Measurements from ENCODE around the gene TMEM163. TPM values are rescaled to one million over a fixed set of nuclear protein-coding genes. Genes with fewer than 3 reads are reported as not detected.

The TMEM163 gene
- total and polyA plus RNA-seq, 9 donors: 0.24 to 3.6 (median 1.5) TPM

- intact Hi-C loops (cut with DNase I): no loop called here
These were observed 12.0 kb downstream of the TMEM163 start for GRCh38 chr2:134706587-134707329.

DNA sequence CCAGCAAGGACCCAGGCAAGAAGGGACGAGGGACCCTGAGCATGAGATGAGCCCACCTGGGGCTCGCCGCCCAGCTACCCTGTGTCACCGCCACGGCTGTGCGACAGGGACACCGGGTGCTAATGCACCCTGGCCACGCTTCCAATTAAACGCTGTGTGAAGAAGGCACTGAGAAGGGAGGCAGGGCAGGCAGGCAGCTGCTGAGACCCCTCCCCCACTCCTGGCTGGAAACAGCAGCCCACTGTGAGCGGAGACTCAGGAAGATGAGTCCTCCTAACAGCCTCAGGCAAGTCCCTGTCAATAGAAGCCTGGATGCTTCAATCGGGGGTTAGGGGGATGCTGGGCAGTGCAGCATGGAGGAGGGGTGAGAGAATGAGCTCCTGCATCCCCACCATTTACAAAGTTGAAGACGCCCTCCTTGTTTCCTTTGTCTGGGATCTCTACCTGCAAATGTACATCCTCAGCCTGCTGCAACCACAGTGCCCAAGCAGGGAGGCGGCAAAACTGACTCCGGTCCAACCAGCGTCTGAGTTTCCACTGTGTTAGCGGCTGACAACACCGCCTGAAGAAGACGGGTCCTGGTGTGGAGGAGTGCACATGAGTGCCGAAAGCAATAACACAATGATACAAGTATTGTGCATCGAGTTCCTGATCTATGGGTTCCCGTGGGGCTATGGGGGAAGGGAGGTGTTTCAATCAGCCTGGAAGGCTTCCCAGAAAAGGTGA lies 12.8 kb downstream of the TMEM163 start:
- H3K4me1 ChIP-seq (ENCODE audit: insufficient read depth): no peaks in the 10 kb centered on the region
- TF ChIP-seq EP300 (IDR thresholded peaks at IDR 0.05): no peak
- TF ChIP-seq POLR2A (IDR thresholded peaks at IDR 0.05): no peak
- TF ChIP-seq, protein P1, sequence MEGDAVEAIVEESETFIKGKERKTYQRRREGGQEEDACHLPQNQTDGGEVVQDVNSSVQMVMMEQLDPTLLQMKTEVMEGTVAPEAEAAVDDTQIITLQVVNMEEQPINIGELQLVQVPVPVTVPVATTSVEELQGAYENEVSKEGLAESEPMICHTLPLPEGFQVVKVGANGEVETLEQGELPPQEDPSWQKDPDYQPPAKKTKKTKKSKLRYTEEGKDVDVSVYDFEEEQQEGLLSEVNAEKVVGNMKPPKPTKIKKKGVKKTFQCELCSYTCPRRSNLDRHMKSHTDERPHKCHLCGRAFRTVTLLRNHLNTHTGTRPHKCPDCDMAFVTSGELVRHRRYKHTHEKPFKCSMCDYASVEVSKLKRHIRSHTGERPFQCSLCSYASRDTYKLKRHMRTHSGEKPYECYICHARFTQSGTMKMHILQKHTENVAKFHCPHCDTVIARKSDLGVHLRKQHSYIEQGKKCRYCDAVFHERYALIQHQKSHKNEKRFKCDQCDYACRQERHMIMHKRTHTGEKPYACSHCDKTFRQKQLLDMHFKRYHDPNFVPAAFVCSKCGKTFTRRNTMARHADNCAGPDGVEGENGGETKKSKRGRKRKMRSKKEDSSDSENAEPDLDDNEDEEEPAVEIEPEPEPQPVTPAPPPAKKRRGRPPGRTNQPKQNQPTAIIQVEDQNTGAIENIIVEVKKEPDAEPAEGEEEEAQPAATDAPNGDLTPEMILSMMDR (IDR thresholded peaks at IDR 0.05): no peak
- no peaks in the 10 kb centered on the region for H3K27me3 ChIP-seq
- no peaks in the 10 kb centered on the region for H3K36me3 ChIP-seq
- H3K9me3 ChIP-seq: no peaks in the 10 kb centered on the region
- intact Hi-C loops (cut with DNase I): no loop called here
- no peak overlapping the region for H3K4me3 ChIP-seq
- no peak overlapping the region for H3K27ac ChIP-seq
- 59 to 73% (median 64%) methylated on average over 21 of the region's 21 CpGs for WGBS, 3 donors
- DNase-seq: no peak

More at GRCh38 chr2:134706587-134707329, 12.0 kb downstream of the TMEM163 start:
- H3K27me3 ChIP-seq: no peaks in the 10 kb centered on the region
- WGBS, 3 donors: 55 to 78% (median 60%) methylated on average over 18 of the region's 18 CpGs
- H3K36me3 ChIP-seq: no peaks in the 10 kb centered on the region
- no peaks in the 10 kb centered on the region for H3K4me1 ChIP-seq (ENCODE audit: insufficient read depth)
- H3K27ac ChIP-seq: no peak overlapping the region
- TF ChIP-seq EP300 (IDR thresholded peaks at IDR 0.05) (no peak), POLR2A (IDR thresholded peaks at IDR 0.05) (no peak)
- TF ChIP-seq, protein P1 (IDR thresholded peaks at IDR 0.05): no peak
- H3K9me3 ChIP-seq: no peaks in the 10 kb centered on the region
- DNase-seq: no peak
- no peak overlapping the region for H3K4me3 ChIP-seq

DNA sequence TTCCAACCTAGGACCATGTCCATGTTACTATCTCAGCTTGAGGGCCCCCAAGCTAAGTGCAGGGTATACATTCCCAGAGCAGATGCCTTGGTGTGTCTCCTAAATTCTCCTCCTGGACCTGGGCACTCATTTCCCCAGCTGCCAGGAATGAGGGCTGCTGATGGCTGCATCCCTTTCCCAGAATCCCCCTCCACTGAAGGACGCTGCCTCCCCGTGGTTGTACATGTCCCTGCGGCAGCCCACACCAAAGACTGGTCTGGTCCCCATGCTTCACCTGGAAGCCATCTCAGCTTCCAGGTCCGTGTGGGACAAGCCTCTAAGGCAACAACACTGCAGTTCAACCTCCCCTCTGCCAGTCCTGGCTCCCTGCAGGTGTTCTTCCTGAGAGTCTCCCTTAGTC lies 14.6 kb downstream of the TMEM163 start:
- intact Hi-C loops (cut with DNase I): no loop called here
- no peaks in the 10 kb centered on the region for H3K27me3 ChIP-seq
- H3K4me3 ChIP-seq: no peak overlapping the region
- no peaks in the 10 kb centered on the region for H3K4me1 ChIP-seq (ENCODE audit: insufficient read depth)
- WGBS, 3 donors: 85 to 89% (median 85%) methylated on average over 4 of the region's 4 CpGs
- no peaks in the 10 kb centered on the region for H3K9me3 ChIP-seq
- no peak overlapping the region for H3K27ac ChIP-seq
- DNase-seq: no peak
- TF ChIP-seq, protein P1 (IDR thresholded peaks at IDR 0.05): no peak
- no peak for TF ChIP-seq POLR2A (IDR thresholded peaks at IDR 0.05)
- TF ChIP-seq EP300 (IDR thresholded peaks at IDR 0.05): no peak
- H3K36me3 ChIP-seq: no peaks in the 10 kb centered on the region

GRCh38 chr2:134703426-134703825 lies 15.4 kb downstream of the TMEM163 start:
- H3K9me3 ChIP-seq: no peaks in the 10 kb centered on the region
- H3K4me3 ChIP-seq: no peak overlapping the region
- TF ChIP-seq, protein P1 (IDR thresholded peaks at IDR 0.05): no peak
- no peak for TF ChIP-seq EP300 (IDR thresholded peaks at IDR 0.05)
- no peak for TF ChIP-seq POLR2A (IDR thresholded peaks at IDR 0.05)
- H3K27ac ChIP-seq: no peak overlapping the region
- intact Hi-C loops (cut with DNase I): no loop called here
- 29 to 46% (median 35%) methylated on average over 1 of the region's 1 CpG for WGBS, 3 donors
- H3K27me3 ChIP-seq: no peaks in the 10 kb centered on the region
- H3K36me3 ChIP-seq: no peaks in the 10 kb centered on the region
- H3K4me1 ChIP-seq (ENCODE audit: insufficient read depth): no peaks in the 10 kb centered on the region
- no peak for DNase-seq
